HEK293T (cell line): Measurements from ENCODE around the gene EBLN2.

Experiments
- CTCF ChIA-PET: fragments of 350-600 bp; formaldehyde crosslinking; extraction: SDS; loops from one replicate; lab custom pipeline; 2021; ENCODE audit warnings: antibody characterized with exemption, inconsistent platforms; lab: Yijun Ruan, JAX
- POLR2A ChIA-PET: fragments of 350-600 bp; formaldehyde crosslinking; extraction: SDS; loops from one replicate; lab custom pipeline; 2020; ENCODE audit warnings: antibody characterized with exemption, inconsistent platforms; lab: Yijun Ruan, JAX
- DNase-seq: peaks from one replicate; pipeline ENCODE4 v3.0.0; 2012; ENCODE audit warnings: mixed read lengths; ENCODE audit errors: extremely low spot score
- ARNT ChIP-seq: fragments of 450-650 bp; IDR thresholded peaks from 2 replicates; pipeline ENCODE4 v1.6.1; 2017; ENCODE audit warnings: mild to moderate bottlenecking
- BHLHE40 ChIP-seq: fragments of 450-650 bp; IDR thresholded peaks from 2 replicates; pipeline ENCODE4 v1.6.1; 2016; ENCODE audit warnings: mild to moderate bottlenecking, moderate library complexity, borderline replicate concordance
- CTBP1 ChIP-seq: fragments of 450-650 bp; IDR thresholded peaks from 2 replicates; pipeline ENCODE4 v1.6.1; 2016; ENCODE audit warnings: borderline replicate concordance
- ELF4 ChIP-seq: fragments of 450-650 bp; IDR thresholded peaks from 2 replicates; pipeline ENCODE4 v1.6.1; 2017; ENCODE audit warnings: antibody characterized with exemption
- FOXA1 ChIP-seq: fragments of 450-650 bp; IDR thresholded peaks from 2 replicates; pipeline ENCODE4 v1.6.1; 2016; ENCODE audit warnings: mild to moderate bottlenecking
- FOXK2 ChIP-seq: fragments of 450-650 bp; IDR thresholded peaks from 2 replicates; pipeline ENCODE4 v1.6.1; 2016; ENCODE audit warnings: mild to moderate bottlenecking
- FOXM1 ChIP-seq: fragments of 450-650 bp; IDR thresholded peaks from 2 replicates; pipeline ENCODE4 v1.6.1; 2017; ENCODE audit warnings: mild to moderate bottlenecking, borderline replicate concordance
- HDGF ChIP-seq: fragments of 450-650 bp; IDR thresholded peaks from 2 replicates; pipeline ENCODE4 v1.6.1; 2017; ENCODE audit warnings: antibody characterized with exemption, borderline replicate concordance
- L3MBTL2 ChIP-seq: fragments of 450-650 bp; conservative IDR thresholded peaks from 2 replicates; pipeline ENCODE4 v1.6.1; 2016; ENCODE audit warnings: mild to moderate bottlenecking
- LEF1 ChIP-seq: fragments of 450-650 bp; IDR thresholded peaks from 2 replicates; pipeline ENCODE4 v1.6.1; 2017; ENCODE audit warnings: mild to moderate bottlenecking, borderline replicate concordance
- NFRKB ChIP-seq: fragments of 450-650 bp; IDR thresholded peaks from 2 replicates; pipeline ENCODE4 v1.6.1; 2016; ENCODE audit warnings: mild to moderate bottlenecking, moderate library complexity
- SP1 ChIP-seq: fragments of 450-650 bp; IDR thresholded peaks from 2 replicates; pipeline ENCODE4 v1.6.1; 2017
- SUZ12 ChIP-seq: fragments of 450-650 bp; IDR thresholded peaks from 2 replicates; pipeline ENCODE4 v1.6.1; 2016; ENCODE audit warnings: mild to moderate bottlenecking
- TARDBP ChIP-seq: fragments of 450-650 bp; IDR thresholded peaks from 2 replicates; pipeline ENCODE4 v1.6.1; 2016
- ZNF384 ChIP-seq: fragments of 450-650 bp; IDR thresholded peaks from 2 replicates; pipeline ENCODE4 v1.6.1; 2016
- TF ChIP-seq, protein P1 (sequence below): fragments of 450-650 bp; IDR thresholded peaks from 2 replicates; pipeline ENCODE4 v1.6.1; 2016

Gene EBLN2

DNA sequence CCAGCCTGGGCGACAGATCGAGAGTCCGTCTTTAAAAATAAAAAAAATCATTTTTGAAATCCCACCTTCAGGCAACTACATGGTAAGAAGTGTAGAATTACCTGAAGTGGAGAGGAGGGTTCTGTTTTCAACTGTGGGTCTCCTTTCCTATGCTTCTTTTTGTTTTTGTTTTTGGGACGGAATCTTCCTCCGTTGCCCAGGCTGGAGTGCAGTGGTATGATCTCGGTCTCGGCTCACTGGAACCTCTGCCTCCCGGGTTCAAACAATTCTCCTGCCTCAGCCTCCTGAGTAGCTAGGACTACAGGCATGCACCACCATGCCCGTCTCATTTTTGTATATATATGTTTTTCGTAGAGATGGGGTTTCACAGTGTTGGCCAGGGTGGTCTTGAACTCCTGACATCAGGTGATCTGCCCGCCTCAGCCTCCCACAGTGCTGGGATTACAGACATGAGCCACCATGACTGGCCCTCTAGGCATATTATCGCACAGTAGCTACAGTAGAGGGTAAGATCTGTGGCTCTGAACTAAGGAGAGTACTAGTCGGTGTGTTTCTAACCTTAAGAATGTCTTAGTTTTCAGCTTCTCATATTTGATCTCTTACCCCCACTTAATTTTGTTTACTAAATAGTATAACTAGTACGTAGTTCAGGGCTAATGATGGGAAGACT is 8.5 kb downstream of the EBLN2 start:
- ChIA-PET POLR2A (no interaction called here), CTCF (no interaction called here)
- no peak for DNase-seq
- TF ChIP-seq, protein P1, sequence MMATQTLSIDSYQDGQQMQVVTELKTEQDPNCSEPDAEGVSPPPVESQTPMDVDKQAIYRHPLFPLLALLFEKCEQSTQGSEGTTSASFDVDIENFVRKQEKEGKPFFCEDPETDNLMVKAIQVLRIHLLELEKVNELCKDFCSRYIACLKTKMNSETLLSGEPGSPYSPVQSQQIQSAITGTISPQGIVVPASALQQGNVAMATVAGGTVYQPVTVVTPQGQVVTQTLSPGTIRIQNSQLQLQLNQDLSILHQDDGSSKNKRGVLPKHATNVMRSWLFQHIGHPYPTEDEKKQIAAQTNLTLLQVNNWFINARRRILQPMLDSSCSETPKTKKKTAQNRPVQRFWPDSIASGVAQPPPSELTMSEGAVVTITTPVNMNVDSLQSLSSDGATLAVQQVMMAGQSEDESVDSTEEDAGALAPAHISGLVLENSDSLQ, result no peak
- no peak for TF ChIP-seq NFRKB
- TF ChIP-seq FOXM1, result no peak
- no peak for TF ChIP-seq ARNT
- no peak for TF ChIP-seq TARDBP
- no peak for TF ChIP-seq BHLHE40
- TF ChIP-seq CTBP1, result no peak
- no peak for TF ChIP-seq FOXA1
- no peak for TF ChIP-seq L3MBTL2

DNA sequence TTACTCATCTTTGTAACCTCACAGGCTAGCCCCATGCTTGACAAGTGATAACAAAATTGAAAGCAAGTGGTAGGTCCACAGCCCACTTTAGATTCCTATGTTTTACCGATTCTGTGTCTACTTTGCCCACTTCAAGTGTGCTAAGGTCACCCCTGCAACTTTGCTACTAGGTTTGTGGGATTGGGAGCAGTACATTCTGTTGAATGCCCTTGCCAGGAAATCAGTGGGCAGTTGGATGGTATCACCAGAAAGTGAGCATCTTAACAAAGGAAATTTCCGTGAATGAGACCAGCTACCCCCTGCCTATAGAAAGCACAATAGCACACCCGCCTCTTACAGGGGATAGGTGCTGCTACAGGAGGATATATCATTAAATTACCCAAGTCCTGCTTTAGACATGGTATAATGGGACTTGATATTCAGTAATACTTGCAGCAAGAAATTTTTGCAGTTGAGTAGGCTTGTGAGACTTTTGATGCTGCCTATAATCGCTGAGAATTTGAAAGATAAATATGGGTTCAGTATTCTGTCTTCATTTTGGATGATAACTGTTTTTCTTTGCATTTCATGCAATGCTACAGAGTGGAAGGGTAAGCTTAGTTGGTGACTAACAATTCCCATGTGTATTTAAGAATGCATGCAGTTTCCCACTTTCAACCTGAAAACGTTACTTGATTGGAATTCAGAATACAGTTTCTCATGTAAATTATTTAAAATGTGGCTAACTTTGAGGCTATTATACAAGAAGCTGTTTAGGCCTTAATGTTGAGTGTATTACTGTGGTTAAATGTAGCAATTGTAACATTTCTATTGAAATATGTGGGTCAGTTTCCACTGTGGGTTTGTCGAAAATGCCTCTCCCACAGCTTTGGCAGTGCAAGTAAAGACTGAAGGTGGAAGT is 9.5 kb downstream of the EBLN2 start:
- no peak for TF ChIP-seq L3MBTL2
- no peak for TF ChIP-seq ZNF384
- ChIA-PET CTCF (no interaction called here), POLR2A (no interaction called here)
- DNase-seq, result no peak

DNA sequence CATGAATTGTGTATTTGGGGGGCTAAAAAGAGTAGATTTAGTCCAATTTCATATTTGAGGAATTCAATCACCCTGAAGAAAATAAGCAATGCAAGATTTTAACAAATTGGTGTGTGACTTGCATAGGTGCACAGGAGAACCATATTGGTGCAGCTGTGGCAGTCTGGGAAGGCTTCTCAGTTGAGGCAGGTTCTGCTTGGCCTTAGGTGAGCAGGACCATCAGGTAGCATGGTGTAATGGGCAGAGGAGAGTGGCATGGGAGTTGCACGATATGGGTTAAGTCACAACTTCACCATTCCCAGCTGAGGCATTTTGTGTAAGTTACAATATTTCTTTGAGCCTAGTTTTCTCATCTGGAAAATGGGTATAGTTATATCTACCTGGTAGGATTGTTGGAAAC is 10.5 kb downstream of the EBLN2 start:
- DNase-seq, result no peak
- CTCF ChIA-PET, result interaction anchor here (1.2 kb wide), 1 partner anchor 221 kb away, joined by 3 read pairs; no protein-coding TSS in a partner anchor
- POLR2A ChIA-PET, result no interaction called here
- TF ChIP-seq FOXA1 (no peak), SUZ12 (no peak), FOXM1 (no peak), ELF4 (no peak), TARDBP (no peak), BHLHE40 (no peak), SP1 (no peak), ZNF384 (no peak), CTBP1 (no peak), L3MBTL2 (no peak), LEF1 (no peak), NFRKB (no peak)
- TF ChIP-seq, protein P1, result no peak

DNA sequence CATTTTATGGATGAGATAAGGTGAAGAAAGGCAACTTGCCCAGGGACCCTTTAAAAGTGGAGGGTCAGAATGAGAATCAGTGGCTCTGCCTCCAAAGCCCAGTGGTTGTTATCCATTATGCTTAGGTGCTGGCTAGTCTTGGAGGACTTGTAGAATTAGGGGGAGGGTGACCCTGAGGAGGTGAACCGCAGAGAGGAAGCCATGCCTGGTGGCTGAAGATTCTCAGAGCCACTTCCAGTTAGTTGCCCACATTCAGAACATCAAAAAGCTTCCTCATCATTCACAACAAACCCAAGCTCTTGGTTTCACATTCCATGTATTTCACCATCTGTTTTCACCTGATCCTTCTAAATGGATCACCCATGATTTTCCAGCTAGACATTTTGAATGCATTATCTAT is 11.2 kb downstream of the EBLN2 start:
- no peak for DNase-seq
- ChIA-PET POLR2A (no interaction called here), CTCF (interaction anchor here (1.2 kb wide), 1 partner anchor 221 kb away, joined by 3 read pairs; no protein-coding TSS in a partner anchor)
- no peak for TF ChIP-seq FOXM1
- no peak for TF ChIP-seq FOXK2
- no peak for TF ChIP-seq BHLHE40
- TF ChIP-seq ARNT, result no peak
- TF ChIP-seq ZNF384, result no peak
- TF ChIP-seq FOXA1, result no peak
- no peak for TF ChIP-seq NFRKB
- TF ChIP-seq LEF1, result no peak
- TF ChIP-seq SP1, result no peak
- TF ChIP-seq L3MBTL2, result no peak
- TF ChIP-seq TARDBP, result no peak
- TF ChIP-seq ELF4, result no peak

DNA sequence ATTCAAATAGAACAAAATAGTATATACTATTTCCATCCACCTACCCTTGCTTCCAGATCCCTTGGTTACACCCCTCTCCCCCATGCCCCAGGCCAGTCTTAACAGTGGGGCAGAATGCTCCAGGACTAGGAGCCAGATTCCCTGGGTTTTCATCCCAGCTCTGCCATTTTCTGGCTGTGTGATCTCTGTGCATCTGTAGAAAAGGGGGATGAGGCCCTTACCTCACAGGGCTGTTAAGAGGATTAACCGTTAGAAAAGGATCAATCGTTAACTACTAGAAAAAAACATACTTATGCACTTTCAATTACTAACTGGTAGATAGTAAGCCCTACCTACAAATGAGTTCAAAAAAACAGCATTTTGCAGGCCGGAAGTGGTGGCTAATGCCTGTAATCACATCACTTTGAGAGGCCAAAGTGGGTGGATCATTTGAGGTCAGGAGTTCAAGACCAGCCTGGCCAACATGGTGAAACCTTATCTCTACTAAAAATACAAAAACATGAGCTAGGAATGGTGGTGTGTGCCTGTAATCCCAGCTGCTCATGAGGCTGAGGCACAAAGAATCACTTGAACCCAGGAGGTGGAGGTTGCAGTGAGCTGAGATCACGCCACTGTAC is 11.7 kb downstream of the EBLN2 start:
- ChIA-PET POLR2A (no interaction called here), CTCF (interaction anchor here (1.2 kb wide), 1 partner anchor 222 kb away, joined by 3 read pairs; no protein-coding TSS in a partner anchor)
- no peak for DNase-seq
- TF ChIP-seq SUZ12, result no peak
- TF ChIP-seq HDGF, result no peak
- TF ChIP-seq BHLHE40, result no peak
- no peak for TF ChIP-seq L3MBTL2
- no peak for TF ChIP-seq NFRKB
- TF ChIP-seq CTBP1, result no peak
- no peak for TF ChIP-seq SP1

DNA sequence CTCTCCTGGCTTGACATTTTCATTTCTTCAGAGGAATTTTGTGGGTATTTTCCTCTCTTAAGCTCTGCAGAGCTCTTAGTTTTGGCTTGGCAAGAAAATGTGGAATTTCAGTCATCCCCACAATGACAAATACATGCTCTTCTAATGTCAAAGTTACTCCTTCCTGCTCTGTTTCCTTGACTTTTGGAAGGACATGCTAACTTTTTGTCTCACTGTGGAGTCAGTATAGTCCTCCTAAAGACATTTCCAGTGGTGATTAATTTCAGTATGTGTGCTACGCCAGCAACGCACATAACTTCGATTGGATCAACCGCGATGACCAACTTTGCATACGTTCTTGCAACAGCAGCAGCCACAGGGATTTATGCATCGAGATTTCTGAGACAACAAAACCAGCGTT is 13.3 kb downstream of the EBLN2 start:
- ChIA-PET POLR2A (no interaction called here), CTCF (no interaction called here)
- DNase-seq, result no peak
- TF ChIP-seq NFRKB (no peak), FOXM1 (no peak), BHLHE40 (no peak), FOXA1 (no peak), ZNF384 (no peak), SP1 (no peak)
